PC-3 (cell line): ENCODE results near the gene LRRN4.

ENCODE experiments used
- CTCF ChIP-seq: fragments of 300-600 bp; sonication (generic); conservative IDR thresholded peaks from 2 replicates; pipeline ENCODE4 v1.5.1; 2017; ENCODE audit warnings: antibody characterized with exemption, low read depth, mild to moderate bottlenecking, low read length
- EZH2 ChIP-seq: fragments of 300-600 bp; sonication (generic); IDR thresholded peaks from one replicate; pipeline ENCODE4 v1.6.1; 2017; ENCODE audit warnings: antibody characterized with exemption, mild to moderate bottlenecking, low read length; ENCODE audit not compliant: unreplicated experiment

- TF ChIP-seq EZH2 (no peak), CTCF (no peak)
Measured at GRCh38 chr20:6075428-6076219, 21.8 kb upstream of the LRRN4 start.
